Ascending aorta (tissue), 2 donors: ENCODE data around the gene ZSCAN21. TPM values are rescaled to one million over a fixed set of nuclear protein-coding genes. Genes with fewer than 3 reads are reported as not detected.

Source experiments
- DNase-seq, 2 donors: peaks; one replicate each; pipeline ENCODE4 v3.0.0-alpha.2; 2019; ENCODE audit warnings: low spot score in 2 of 2
- H3K27ac ChIP-seq, 2 donors: fragments of 200-600 bp; sonication (generic); one replicate each; pipeline ENCODE4 v1.5.1; 2016 to 2017; ENCODE audit warnings: mild to moderate bottlenecking in 1 of 2
- H3K27me3 ChIP-seq: fragments of 200-600 bp; sonication (generic); one replicate; pipeline ENCODE4 v1.5.1; 2017
- H3K36me3 ChIP-seq, 2 donors: fragments of 200-600 bp; sonication (generic); one replicate each; pipeline ENCODE4 v1.5.1; 2016
- H3K4me1 ChIP-seq, 2 donors: fragments of 200-600 bp; sonication (generic); one replicate each; pipeline ENCODE4 v1.5.1; 2016 to 2017; ENCODE audit warnings: mild to moderate bottlenecking in 1 of 2
- H3K4me3 ChIP-seq, 2 donors: fragments of 200-600 bp; sonication (generic); one replicate each; pipeline ENCODE4 v1.5.1; 2016 to 2017; ENCODE audit warnings: mild to moderate bottlenecking in 1 of 2
- H3K9me3 ChIP-seq, 2 donors: fragments of 200-600 bp; sonication (generic); one replicate each; pipeline ENCODE4 v1.5.1; 2016
- intact Hi-C: fragments of 100-400 bp; cut with DNase I; formaldehyde crosslinking; loops from one replicate; pipeline ENCODE4 v1.15.1; 2023
- total RNA-seq: library from RNA; depleted of rRNA; stranded (reverse); fragments of >200 nt; gene quantifications from one replicate; pipeline ENCODE4 v1.1.0, GENCODE V29; 2016
- TF ChIP-seq, protein P1 (sequence below), 3 experiments: fragments of 200-600 bp in 2 of 3; fragments of 450-650 bp in 1 of 3; sonication (generic) in 2 of 3; IDR thresholded peaks; one replicate each; pipeline ENCODE4 v1.5.1; 2016 to 2019; ENCODE audit warnings: antibody characterized with exemption in 3 of 3, mild to moderate bottlenecking in 1 of 3, moderate library complexity in 1 of 3

The ZSCAN21 gene
- total RNA-seq, 1 donor from 2014 or later = 58.5 TPM

DNA sequence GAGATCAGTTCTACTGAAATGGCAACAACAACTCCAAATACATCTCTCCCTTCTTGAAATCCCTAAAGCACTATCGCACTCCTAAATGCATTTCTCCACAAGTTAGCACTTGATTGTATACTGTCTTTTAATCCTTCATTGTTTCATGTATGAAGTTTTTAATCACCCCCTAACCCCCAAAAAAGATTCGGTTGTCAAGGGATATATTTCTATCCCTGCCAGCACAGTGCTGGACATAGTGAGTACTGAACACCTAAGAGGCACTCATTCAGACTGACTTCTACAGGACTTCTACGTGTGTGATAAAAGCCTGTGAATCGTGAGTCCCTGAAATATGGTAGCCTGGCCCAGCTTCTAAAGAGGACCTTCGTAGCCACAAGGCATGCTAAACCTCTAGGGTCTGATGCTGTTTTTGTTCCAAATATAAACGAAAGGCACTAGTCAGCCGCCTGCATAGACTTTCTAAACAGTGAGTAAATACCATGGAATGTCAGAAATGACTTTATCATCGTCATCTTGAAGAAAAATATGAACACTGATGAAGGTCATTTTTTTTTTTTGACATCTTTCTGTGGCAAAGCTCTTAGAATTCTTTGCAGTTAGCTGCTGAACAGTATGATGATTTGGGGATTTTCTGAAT, 14.6 kb upstream of the ZSCAN21 start:
- peaks cover 50 to 56% of the 10 kb centered on the region in 2 donors for H3K36me3 ChIP-seq

DNA sequence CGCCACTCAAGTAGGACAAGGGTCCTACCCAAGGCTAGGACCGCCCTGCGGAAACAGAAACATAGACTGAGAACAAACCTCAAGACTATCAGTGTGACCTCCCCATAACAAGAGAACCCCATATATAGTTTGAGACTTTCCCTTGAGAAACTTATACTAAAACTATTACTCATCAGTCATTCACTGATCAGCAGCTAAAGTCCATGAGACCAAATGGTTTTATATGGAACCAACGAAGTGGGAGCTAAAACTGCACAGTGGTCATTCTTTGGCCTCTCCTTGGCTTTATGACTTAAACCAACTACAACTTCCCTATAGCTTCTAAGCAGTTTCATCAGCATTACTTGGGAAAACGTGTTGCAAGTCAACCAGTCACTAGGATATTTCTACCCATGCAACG, 13.7 kb upstream of the ZSCAN21 start:
- no peak overlapping the region for H3K4me3 ChIP-seq
- peaks cover 45 to 47% of the 10 kb centered on the region in 2 donors for H3K36me3 ChIP-seq

More for the DNA sequence above, 14.6 kb upstream of the ZSCAN21 start:
- Histone ChIP-seq H3K27ac (no peak overlapping the region), H3K4me1 (no peaks in the 10 kb centered on the region), H3K4me3 (no peak overlapping the region), H3K9me3 (no peaks in the 10 kb centered on the region), H3K27me3 (no peaks in the 10 kb centered on the region)
- TF ChIP-seq, protein P1, sequence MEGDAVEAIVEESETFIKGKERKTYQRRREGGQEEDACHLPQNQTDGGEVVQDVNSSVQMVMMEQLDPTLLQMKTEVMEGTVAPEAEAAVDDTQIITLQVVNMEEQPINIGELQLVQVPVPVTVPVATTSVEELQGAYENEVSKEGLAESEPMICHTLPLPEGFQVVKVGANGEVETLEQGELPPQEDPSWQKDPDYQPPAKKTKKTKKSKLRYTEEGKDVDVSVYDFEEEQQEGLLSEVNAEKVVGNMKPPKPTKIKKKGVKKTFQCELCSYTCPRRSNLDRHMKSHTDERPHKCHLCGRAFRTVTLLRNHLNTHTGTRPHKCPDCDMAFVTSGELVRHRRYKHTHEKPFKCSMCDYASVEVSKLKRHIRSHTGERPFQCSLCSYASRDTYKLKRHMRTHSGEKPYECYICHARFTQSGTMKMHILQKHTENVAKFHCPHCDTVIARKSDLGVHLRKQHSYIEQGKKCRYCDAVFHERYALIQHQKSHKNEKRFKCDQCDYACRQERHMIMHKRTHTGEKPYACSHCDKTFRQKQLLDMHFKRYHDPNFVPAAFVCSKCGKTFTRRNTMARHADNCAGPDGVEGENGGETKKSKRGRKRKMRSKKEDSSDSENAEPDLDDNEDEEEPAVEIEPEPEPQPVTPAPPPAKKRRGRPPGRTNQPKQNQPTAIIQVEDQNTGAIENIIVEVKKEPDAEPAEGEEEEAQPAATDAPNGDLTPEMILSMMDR (IDR thresholded peaks at IDR 0.05) = no peak
- no peak for DNase-seq
- intact Hi-C loops = no loop called here

DNA sequence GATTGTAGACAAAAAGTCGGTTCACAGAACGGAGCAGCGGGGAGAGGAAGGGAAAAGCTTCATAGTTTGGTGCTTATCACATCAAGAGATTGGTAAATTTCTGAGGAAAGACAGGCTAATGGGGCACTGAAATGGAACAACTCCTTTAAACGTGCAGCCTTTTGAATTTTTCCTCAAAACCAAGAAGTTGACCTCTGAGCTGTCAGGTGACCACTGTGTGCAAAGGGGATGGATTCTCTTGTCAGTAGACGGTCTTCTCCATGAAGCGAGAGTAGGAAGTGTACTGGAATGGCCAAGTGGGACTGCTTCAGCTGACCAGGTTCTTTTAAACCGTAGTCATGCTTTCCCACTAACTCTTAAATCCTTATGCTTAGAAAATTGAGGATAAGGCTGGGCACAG, 11.2 kb upstream of the ZSCAN21 start:
- TF ChIP-seq, protein P1 (IDR thresholded peaks at IDR 0.05) = no peak
- Histone ChIP-seq H3K36me3 (peaks cover 23 to 25% of the 10 kb centered on the region in 2 donors), H3K4me3 (no peak overlapping the region), H3K27me3 (no peaks in the 10 kb centered on the region), H3K4me1 (no peaks in the 10 kb centered on the region), H3K9me3 (no peaks in the 10 kb centered on the region), H3K27ac (no peak overlapping the region)
- intact Hi-C loops = no loop called here
- no peak for DNase-seq

More for the DNA sequence above, 13.7 kb upstream of the ZSCAN21 start:
- no peaks in the 10 kb centered on the region for H3K27me3 ChIP-seq
- H3K27ac ChIP-seq = peak overlapping the region in 1 of 2 donors; percentile 13
- DNase-seq = no peak
- no peaks in the 10 kb centered on the region for H3K9me3 ChIP-seq
- TF ChIP-seq, protein P1 (IDR thresholded peaks at IDR 0.05) = no peak
- intact Hi-C loops = no loop called here
- H3K4me1 ChIP-seq = no peaks in the 10 kb centered on the region

DNA sequence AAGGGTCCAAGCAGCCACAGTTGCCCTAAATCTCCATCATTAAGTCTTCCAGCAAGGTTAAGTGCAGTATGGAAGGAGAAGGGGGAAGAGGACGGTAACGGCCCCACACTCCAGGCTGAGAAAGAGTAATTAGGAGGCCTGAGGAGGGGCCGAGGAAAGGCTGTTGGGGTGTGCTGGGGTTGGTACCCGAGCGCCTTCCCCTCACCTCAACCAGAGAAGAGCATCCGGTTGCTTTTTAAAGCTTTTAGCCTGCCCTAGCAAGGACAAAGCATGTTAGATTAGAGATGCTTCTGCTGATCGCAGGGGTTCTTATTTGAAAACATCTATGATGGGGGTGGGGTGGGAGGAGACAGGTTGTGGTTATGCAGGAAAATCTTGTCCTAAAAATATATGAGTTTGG, 9.0 kb upstream of the ZSCAN21 start:
- no peak overlapping the region for H3K4me3 ChIP-seq
- H3K9me3 ChIP-seq = no peaks in the 10 kb centered on the region
- H3K4me1 ChIP-seq = no peaks in the 10 kb centered on the region
- H3K36me3 ChIP-seq = peaks cover 1 to 7% of the 10 kb centered on the region in 2 donors
- DNase-seq = no peak
- TF ChIP-seq, protein P1 (IDR thresholded peaks at IDR 0.05) = no peak
- H3K27me3 ChIP-seq = no peaks in the 10 kb centered on the region
- intact Hi-C loops = no loop called here
- no peak overlapping the region for H3K27ac ChIP-seq

DNA sequence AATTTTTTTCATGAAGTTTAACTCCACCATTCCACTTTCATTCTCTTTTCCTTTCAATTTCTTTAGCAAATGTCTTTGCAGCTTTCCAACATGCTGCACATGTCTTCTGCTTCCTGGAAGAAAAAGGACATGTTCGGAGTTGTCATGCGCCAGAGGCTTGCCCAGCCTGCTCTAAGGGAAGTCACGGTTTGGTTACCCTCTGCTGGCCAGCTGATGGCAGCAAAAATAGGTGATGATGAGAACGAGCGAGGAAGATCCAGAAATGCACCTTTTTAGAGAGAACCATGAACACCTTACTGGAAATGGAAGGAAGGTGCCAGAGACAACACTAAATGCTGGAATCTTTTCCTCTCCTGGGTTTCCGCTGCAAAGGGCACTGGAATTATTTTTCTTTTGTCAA, 4.9 kb upstream of the ZSCAN21 start:
- Histone ChIP-seq H3K27ac (no peak overlapping the region), H3K9me3 (no peaks in the 10 kb centered on the region), H3K4me1 (peaks cover 0 to 3% of the 10 kb centered on the region in 2 donors), H3K27me3 (no peaks in the 10 kb centered on the region), H3K36me3 (no peaks in the 10 kb centered on the region), H3K4me3 (no peak overlapping the region)
- DNase-seq = no peak
- intact Hi-C loops = no loop called here
- TF ChIP-seq, protein P1 (IDR thresholded peaks at IDR 0.05) = no peak
